Activated B cell treated with CpG ODN at 0.5 μM for 24 hours (primary cell): Measurements from ENCODE around the gene MCF2L. TPM values are rescaled to one million over a fixed set of nuclear protein-coding genes. Genes with fewer than 3 reads are reported as not detected.
A peak's percentile ranks its signal among the peaks of the same experiment; 100 is the strongest.

Source experiments
- ATAC-seq: fragments of 200-7000 bp; cut with Tn5 transposase; one replicate; pipeline ENCODE4 v1.10.0; 2021; ENCODE audit warnings: low read depth, mild to moderate bottlenecking, moderate library complexity
- CTCF ChIA-PET: fragments of 350-600 bp; sonication (Branson Sonifier 250); formaldehyde crosslinking; loops from one replicate; lab custom pipeline; 2021; ENCODE audit warnings: antibody characterized with exemption; lab: Charles Lee
- POLR2A ChIA-PET: fragments of 350-600 bp; sonication (Branson Sonifier 250); formaldehyde crosslinking; loops from one replicate; lab custom pipeline; 2021; ENCODE audit warnings: antibody characterized with exemption; lab: Charles Lee
- DNase-seq: peaks from one replicate; pipeline ENCODE4 v3.0.0; 2022
- H3K27ac Mint-ChIP-seq: one replicate; pipeline ENCODE4 v1.8.0; 2020; ENCODE audit warnings: mixed read lengths
- H3K27me3 Mint-ChIP-seq: one replicate; pipeline ENCODE4 v1.8.0; 2021; ENCODE audit warnings: mixed read lengths
- H3K36me3 Mint-ChIP-seq: one replicate; pipeline ENCODE4 v1.8.0; 2021; ENCODE audit warnings: low read depth, mixed read lengths
- H3K4me1 Mint-ChIP-seq: one replicate; pipeline ENCODE4 v1.8.0; 2021; ENCODE audit warnings: mixed read lengths
- H3K4me3 Mint-ChIP-seq: one replicate; pipeline ENCODE4 v1.8.0; 2020; ENCODE audit warnings: mild to moderate bottlenecking, mixed read lengths
- H3K9me3 Mint-ChIP-seq: one replicate; pipeline ENCODE4 v1.8.0; 2020; ENCODE audit warnings: mixed read lengths
- CTCF ChIP-seq: fragments of 200-600 bp; IDR thresholded peaks from one replicate; pipeline ENCODE4 v1.8.0; 2022; ENCODE audit warnings: antibody characterized with exemption, mild to moderate bottlenecking
- intact Hi-C: fragments of 100-400 bp; cut with micrococcal nuclease; formaldehyde crosslinking; loops from one replicate; pipeline ENCODE4 v1.15.1; 2024
- total RNA-seq: library from RNA; stranded (reverse); gene quantifications from 2 replicates; pipeline ENCODE4 v1.2.3, GENCODE V29; 2022

The MCF2L gene
- total RNA-seq, 1 donor from 2014 or later: 3.4 TPM

- intact Hi-C loops: no loop called here
- Mint-ChIP-seq H3K36me3 (no peaks in the 10 kb centered on the region), H3K27ac (no peak overlapping the region), H3K4me3 (no peak overlapping the region), H3K4me1 (no peaks in the 10 kb centered on the region), H3K9me3 (no peaks in the 10 kb centered on the region), H3K27me3 (peaks cover 12% of the 10 kb centered on the region)
- ChIA-PET CTCF (no interaction called here), POLR2A (no interaction called here)
- ATAC-seq: no peak
- TF ChIP-seq CTCF: no peak
- DNase-seq: peak; percentile 4
Measured at GRCh38 chr13:113120300-113121182, 151.5 kb downstream of the MCF2L start.

- Mint-ChIP-seq H3K27me3 (peaks cover 14% of the 10 kb centered on the region), H3K36me3 (no peaks in the 10 kb centered on the region), H3K4me1 (no peaks in the 10 kb centered on the region), H3K9me3 (no peaks in the 10 kb centered on the region), H3K27ac (no peak overlapping the region), H3K4me3 (no peak overlapping the region)
- ChIA-PET CTCF (no interaction called here), POLR2A (interaction anchor here (0.6 kb wide), 1 partner anchor 26 kb away, joined by 4 read pairs; no protein-coding TSS in a partner anchor)
- ATAC-seq (no peak), DNase-seq (peak; percentile 8)
- no peak for TF ChIP-seq CTCF
- intact Hi-C loops: no loop called here
Measured at GRCh38 chr13:113121183-113121927, 152.3 kb downstream of the MCF2L start.

DNA sequence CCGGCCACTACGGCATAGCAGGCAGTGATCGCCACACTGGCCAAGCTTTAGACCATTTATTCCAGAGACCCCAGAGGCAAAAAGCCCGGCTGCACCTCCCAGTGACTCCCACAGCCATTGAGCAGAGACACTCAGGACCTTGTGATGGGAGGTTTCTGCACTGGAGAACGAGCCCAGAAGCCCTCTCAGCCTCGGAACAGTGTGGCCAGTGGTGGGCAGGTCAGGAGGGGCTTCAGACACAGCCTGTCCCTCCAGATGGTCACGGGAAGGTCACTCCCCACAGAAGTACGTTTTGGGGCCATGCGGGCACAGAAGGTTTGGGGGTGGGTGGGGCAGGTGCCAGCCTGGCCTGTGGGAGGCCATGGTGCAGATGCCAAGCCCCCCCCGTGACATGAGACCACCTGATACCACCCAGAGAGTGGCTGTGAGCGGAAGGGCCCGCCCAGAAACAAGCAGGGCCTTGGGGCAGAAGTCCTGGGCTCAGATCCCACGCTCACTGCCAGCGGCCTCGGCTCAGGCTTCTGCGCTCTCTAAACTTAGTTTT, 153.0 kb downstream of the MCF2L start:
- intact Hi-C loops: no loop called here
- no peak for TF ChIP-seq CTCF
- H3K27me3 Mint-ChIP-seq: peaks cover 14% of the 10 kb centered on the region
- ATAC-seq: no peak
- no peaks in the 10 kb centered on the region for H3K4me1 Mint-ChIP-seq
- no peak for DNase-seq
- H3K27ac Mint-ChIP-seq: no peak overlapping the region
- ChIA-PET CTCF (no interaction called here), POLR2A (interaction anchor here (0.6 kb wide), 1 partner anchor 25 kb away, joined by 4 read pairs; no protein-coding TSS in a partner anchor)
- no peak overlapping the region for H3K4me3 Mint-ChIP-seq
- H3K9me3 Mint-ChIP-seq: no peaks in the 10 kb centered on the region
- H3K36me3 Mint-ChIP-seq: no peaks in the 10 kb centered on the region

DNA sequence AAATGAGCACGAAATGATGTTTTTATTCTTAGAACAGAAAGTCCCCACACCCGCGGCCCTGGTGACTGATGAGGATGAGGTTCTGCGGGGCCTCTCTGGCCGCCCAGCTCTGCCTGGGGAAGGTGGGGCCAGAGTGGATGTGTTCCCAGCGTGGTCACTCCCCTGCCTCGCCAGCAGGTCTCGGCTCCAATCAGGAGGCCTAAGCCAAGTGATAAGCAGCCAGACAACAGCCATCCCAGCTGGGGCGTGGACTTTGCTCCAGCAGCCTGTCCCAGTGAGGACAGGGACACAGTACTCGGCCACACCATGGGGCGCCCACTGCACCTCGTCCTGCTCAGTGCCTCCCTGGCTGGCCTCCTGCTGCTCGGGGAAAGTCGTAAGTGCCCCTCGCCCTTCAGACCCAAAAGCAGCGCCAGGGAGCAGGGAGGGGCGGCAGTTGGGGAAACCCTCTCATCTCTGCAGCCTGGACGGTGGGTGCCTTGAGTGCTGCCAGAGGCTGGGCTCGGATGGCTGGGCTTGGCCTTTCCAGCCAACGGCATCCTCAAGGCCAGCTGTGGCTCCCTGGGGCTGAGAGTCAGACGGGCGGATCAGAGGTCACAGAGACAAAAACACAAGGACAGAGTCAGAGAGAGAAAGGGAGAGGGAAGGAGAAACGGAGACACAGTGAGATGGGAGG, 153.7 kb downstream of the MCF2L start, which contains the start of gene F10:
Gene F10, plus strand, starts transcription at position 250 of the 676 bp plus-strand sequence. Its CDS starts 57 bp downstream, at position 307.
- Mint-ChIP-seq H3K27me3 (peaks cover 16% of the 10 kb centered on the region), H3K36me3 (no peaks in the 10 kb centered on the region), H3K4me1 (no peaks in the 10 kb centered on the region), H3K4me3 (no peak within 1 kb of the TSS), H3K9me3 (no peaks in the 10 kb centered on the region), H3K27ac (no peak within 1 kb of the TSS)
- ATAC-seq: no peak
- TF ChIP-seq CTCF: no peak
- peak; percentile 7 for DNase-seq
- CTCF ChIA-PET: no interaction called here
- intact Hi-C loops: no loop called here
- POLR2A ChIA-PET: no interaction called here
